Measurements from ENCODE around the gene VWA5B1. TPM values are rescaled to one million over a fixed set of nuclear protein-coding genes. Genes with fewer than 3 reads are reported as not detected.

VWA5B1 gene
- total RNA-seq, 2 experiments from 2014 or later, result not detected

DNA sequence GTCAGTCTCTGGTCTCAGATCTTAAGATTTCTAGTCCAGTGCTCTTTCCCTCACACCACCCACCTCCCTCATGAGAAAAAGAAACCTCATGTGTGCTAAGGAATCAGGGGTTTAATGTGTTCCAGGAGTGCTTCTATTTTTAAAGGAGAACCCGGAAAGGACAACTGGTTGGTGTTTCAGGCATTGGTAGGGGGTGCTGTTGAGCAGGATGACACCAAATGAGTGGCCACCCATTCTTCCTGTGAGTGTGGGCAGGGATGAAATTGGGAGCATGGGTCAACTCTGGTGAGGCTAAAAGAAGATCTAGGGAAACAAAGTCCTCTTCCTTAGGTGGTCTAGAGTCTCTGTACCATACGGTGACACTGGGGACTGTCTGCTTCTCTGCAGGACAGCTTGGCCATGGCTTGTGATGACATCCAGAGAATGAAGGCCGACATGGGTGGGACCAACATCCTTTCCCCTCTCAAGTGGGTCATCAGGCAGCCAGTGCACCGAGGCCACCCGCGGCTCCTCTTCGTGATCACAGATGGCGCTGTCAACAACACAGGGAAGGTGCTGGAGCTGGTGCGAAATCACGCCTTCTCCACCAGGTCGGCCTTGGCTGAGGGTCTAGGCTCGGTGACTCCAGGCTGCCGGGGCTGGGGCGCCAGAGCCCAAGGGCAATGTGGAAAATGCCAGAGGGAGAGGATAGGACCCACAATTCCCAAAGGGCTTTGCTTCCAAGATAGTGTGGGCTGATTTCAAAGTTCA lies 39.3 kb downstream of the VWA5B1 start:
- no peak overlapping the region for H3K27ac Mint-ChIP-seq
- peaks cover 20% of the 10 kb centered on the region for H3K27me3 Mint-ChIP-seq
- ChIA-PET CTCF (no interaction called here), POLR2A (no interaction called here)
- no peaks in the 10 kb centered on the region for H3K4me1 Mint-ChIP-seq (ENCODE audit: low read depth)
- intact Hi-C loops (cut with micrococcal nuclease), result no loop called here
- no peaks in the 10 kb centered on the region for H3K36me3 Mint-ChIP-seq
- H3K9me3 Mint-ChIP-seq, result no peaks in the 10 kb centered on the region
- DNase-seq, result no peak
- no peak overlapping the region for H3K4me3 Mint-ChIP-seq

DNA sequence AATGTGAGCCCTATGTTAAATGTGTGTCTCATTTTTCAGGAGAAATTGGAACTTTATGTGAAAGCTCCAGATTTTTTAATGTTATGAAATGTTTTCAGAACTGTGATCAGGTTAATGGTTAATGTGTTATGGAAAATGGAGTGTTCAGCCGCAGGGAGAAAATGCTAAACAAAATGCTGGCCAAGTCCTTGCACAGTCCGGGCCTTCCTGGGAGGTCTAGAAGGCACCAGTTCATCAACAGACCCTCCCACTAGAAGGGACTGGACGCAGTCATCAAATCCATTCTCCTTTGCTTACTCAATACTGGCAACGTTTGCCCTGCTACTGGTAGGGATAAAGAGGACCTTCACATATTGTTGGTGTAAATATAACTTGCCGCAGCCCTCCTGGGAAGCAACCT lies 43.4 kb downstream of the VWA5B1 start:
- no peak overlapping the region for H3K27ac Mint-ChIP-seq
- ChIA-PET CTCF (no interaction called here), POLR2A (no interaction called here)
- H3K27me3 Mint-ChIP-seq, result peaks cover 5% of the 10 kb centered on the region
- H3K4me3 Mint-ChIP-seq, result no peak overlapping the region
- H3K9me3 Mint-ChIP-seq, result no peaks in the 10 kb centered on the region
- H3K4me1 Mint-ChIP-seq (ENCODE audit: low read depth), result no peaks in the 10 kb centered on the region
- no peak for DNase-seq
- no peaks in the 10 kb centered on the region for H3K36me3 Mint-ChIP-seq
- intact Hi-C loops (cut with micrococcal nuclease), result no loop called here

DNA sequence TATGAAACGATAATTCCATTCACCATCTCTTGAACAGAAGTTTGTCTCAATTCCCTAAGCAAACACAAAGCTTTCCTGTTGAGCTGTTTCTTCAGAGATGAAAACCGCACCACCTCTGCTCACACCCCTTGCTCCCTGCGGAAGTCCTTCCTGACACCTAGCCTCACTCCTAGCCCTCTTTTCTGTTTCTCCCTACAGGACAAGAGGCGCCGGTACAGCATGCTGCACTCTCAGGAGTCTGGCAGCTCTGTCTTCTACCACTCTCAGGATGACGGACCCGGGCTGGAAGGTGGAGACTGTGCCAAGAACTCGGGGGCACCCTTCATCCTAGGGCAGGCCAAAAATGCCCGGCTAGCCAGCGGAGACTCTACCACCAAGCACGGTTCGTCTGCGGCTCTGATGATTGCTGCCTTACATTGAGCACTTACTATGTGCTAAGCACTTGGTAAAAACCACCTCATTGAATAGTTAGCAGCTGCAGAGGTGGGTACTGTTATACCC lies 45.5 kb downstream of the VWA5B1 start:
- H3K27me3 Mint-ChIP-seq, result peaks cover 4% of the 10 kb centered on the region
- H3K4me1 Mint-ChIP-seq (ENCODE audit: low read depth), result no peaks in the 10 kb centered on the region
- ChIA-PET POLR2A (no interaction called here), CTCF (no interaction called here)
- no peak overlapping the region for H3K27ac Mint-ChIP-seq
- no peak for DNase-seq
- H3K36me3 Mint-ChIP-seq, result no peaks in the 10 kb centered on the region
- H3K9me3 Mint-ChIP-seq, result no peaks in the 10 kb centered on the region
- intact Hi-C loops (cut with micrococcal nuclease), result no loop called here
- no peak overlapping the region for H3K4me3 Mint-ChIP-seq

DNA sequence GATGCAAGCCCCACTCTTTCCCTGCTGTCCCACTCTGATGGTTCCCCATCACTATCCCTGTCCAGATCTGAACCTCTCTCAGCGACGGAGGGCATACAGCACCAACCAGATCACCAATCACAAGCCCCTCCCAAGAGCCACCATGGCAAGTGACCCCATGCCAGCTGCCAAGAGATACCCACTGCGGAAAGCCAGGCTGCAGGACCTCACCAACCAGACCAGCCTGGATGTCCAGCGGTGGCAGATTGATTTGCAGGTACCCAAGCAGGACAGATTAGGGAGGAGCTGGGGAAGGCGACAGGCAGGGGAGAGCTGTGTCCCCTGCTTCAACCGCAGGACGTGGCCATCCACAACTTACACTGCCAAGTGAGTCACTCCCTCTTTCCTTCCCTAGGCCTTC lies 46.9 kb downstream of the VWA5B1 start:
- Mint-ChIP-seq H3K4me1 (ENCODE audit: low read depth) (no peaks in the 10 kb centered on the region), H3K36me3 (no peaks in the 10 kb centered on the region), H3K4me3 (no peak overlapping the region), H3K27me3 (peaks cover 6% of the 10 kb centered on the region), H3K9me3 (no peaks in the 10 kb centered on the region), H3K27ac (no peak overlapping the region)
- ChIA-PET CTCF (no interaction called here), POLR2A (no interaction called here)
- intact Hi-C loops (cut with micrococcal nuclease), result no loop called here
- DNase-seq, result no peak

DNA sequence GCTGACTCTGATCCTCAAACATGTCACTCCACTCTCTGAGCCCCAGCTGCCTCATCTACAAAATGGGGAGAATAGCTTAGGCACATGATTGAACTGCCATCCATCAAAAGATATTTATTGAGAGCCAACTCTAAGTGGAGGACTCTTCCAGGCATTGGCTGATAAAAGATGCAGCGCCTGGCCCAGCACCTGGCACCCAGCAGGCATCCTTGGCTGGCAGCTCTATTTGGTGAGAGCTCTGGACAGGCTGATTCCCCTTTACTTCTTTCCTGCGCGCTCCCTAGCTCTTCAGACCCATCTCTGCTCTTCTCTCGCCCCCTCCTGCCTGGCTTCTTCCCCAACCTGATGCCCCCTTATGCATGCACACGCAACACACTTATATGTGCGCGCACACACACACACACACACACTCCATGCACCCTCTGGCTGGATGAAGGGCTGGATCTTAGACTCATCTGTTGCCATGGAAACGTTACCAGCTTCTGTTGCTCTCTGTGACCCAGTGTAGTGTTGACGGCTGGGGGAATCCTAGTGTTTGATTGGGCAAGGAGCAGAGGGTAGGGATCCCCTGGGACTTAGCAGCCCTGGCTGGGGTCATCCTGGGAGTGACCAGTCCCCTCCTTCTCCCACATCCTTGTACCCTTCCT lies 49.3 kb downstream of the VWA5B1 start:
- no peak overlapping the region for H3K4me3 Mint-ChIP-seq

DNA sequence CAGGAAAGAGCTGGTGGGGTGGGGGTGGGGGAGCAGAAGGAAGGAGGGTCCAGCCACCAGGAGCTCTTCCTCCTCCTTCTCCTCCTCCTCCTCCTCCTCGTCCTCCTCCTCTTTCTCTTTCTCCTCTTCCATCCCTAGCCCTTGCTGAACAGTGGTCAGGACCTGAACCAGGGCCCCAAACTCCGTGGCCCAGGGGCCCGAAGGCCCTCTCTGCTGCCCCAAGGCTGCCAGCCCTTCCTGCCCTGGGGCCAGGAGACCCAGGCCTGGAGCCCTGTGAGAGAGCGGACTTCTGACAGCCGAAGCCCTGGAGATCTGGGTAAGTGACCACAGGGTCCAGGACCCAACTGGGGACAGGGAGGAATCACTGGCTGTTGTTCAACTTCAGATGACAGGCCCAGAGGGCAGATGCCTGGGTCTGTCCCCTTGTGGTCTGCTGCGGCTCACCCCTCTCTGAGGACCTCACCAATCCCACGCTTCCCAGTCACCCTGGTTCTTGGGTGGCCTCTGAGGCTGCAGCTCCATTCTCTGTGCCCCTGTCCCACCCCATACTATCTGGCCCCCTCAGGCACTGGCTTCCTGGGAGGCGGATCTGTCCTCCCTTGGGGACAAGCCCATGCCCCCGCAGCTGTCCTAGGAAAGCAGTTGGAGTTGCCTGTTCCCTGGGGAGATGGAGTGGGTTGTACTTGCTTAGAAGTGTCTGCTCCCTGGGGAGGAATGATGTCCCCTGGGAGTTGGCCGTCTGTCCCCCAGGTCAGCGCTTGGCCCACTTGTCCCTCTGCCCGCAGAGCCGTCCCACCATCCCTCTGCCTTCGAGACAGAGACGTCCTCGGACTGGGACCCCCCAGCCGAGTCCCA lies 51.8 kb downstream of the VWA5B1 start:
- intact Hi-C loops (cut with micrococcal nuclease), result no loop called here
- peaks cover 31% of the 10 kb centered on the region for H3K27me3 Mint-ChIP-seq
- no peak overlapping the region for H3K4me3 Mint-ChIP-seq
- CTCF ChIA-PET, result no interaction called here
- peaks cover 2% of the 10 kb centered on the region for H3K4me1 Mint-ChIP-seq (ENCODE audit: low read depth)
- peaks cover 7% of the 10 kb centered on the region for H3K9me3 Mint-ChIP-seq
- H3K36me3 Mint-ChIP-seq, result no peaks in the 10 kb centered on the region
- POLR2A ChIA-PET, result no interaction called here
- H3K27ac Mint-ChIP-seq, result no peak overlapping the region
- no peak for DNase-seq

More for the DNA sequence above, 49.3 kb downstream of the VWA5B1 start:
- intact Hi-C loops (cut with micrococcal nuclease), result no loop called here
- H3K9me3 Mint-ChIP-seq, result no peaks in the 10 kb centered on the region
- POLR2A ChIA-PET, result no interaction called here
- peaks cover 2% of the 10 kb centered on the region for H3K4me1 Mint-ChIP-seq (ENCODE audit: low read depth)
- H3K27ac Mint-ChIP-seq, result no peak overlapping the region
- peaks cover 19% of the 10 kb centered on the region for H3K27me3 Mint-ChIP-seq
- H3K36me3 Mint-ChIP-seq, result no peaks in the 10 kb centered on the region
- DNase-seq, result no peak
- CTCF ChIA-PET, result no interaction called here

DNA sequence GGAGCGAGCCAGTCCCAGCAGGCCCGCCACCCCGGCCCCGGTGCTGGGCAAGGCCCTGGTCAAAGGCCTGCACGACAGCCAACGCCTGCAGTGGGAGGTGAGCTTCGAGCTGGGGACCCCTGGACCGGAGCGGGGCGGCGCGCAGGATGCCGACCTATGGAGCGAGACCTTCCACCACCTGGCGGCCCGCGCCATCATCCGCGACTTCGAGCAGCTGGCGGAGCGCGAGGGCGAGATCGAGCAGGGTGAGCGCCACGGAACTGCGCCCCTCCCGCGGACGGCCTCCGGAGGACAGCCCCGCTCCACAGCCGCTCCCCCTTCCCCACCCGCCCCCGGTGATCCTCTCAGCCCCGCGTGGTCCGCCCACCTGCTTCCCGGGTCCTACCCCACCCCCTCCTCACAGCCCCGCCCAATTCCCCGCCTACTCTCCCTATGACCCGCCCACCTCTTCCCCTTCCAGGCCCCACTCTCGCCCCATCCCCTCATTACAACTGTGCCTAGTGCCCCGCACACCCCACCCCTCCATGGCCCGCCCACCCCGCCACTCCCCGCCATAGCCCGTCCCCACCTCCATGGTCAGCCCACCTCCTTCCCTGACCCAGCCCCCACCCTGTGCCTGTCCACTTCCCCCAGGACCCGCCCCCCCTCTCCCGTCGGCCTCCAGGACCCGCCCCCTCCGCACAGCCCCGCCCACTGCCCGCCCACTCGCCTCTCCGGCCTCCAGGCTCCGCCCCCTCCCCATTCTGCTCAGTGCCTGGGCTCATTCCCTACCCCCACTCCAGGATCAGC lies 52.7 kb downstream of the VWA5B1 start:
- DNase-seq, result peak; percentile 58
- intact Hi-C loops (cut with micrococcal nuclease), result no loop called here
- ChIA-PET CTCF (interaction anchor here (1.0 kb wide), 1 partner anchor 19 kb away, joined by 4 read pairs; no protein-coding TSS in a partner anchor), POLR2A (no interaction called here)
- H3K27ac Mint-ChIP-seq, result no peak overlapping the region
- no peaks in the 10 kb centered on the region for H3K36me3 Mint-ChIP-seq
- H3K4me1 Mint-ChIP-seq (ENCODE audit: low read depth), result peaks cover 2% of the 10 kb centered on the region
- H3K9me3 Mint-ChIP-seq, result peaks cover 7% of the 10 kb centered on the region
- peaks cover 30% of the 10 kb centered on the region for H3K27me3 Mint-ChIP-seq
- no peak overlapping the region for H3K4me3 Mint-ChIP-seq

DNA sequence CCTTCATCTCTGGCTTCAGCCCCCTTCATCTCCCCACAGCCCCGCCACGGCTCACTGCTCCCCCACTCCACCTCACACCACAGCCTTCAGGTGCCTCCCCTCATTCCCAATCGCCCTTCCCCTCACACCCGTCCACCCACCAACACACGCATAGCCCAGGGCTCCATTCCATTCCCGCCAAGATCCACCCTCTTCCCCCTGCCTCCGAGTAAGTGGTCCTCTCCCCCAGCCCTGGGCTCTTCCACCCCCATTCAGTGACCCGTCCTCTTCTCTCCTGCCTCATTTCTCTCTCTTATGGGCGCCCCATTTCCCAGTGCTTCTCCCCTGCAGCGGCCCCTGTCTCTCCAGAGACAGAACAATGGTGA lies 53.2 kb downstream of the VWA5B1 start:
- H3K36me3 Mint-ChIP-seq, result no peaks in the 10 kb centered on the region
- intact Hi-C loops (cut with micrococcal nuclease), result no loop called here
- H3K27ac Mint-ChIP-seq, result no peak overlapping the region
- H3K9me3 Mint-ChIP-seq, result peaks cover 7% of the 10 kb centered on the region
- POLR2A ChIA-PET, result no interaction called here
- H3K27me3 Mint-ChIP-seq, result peaks cover 30% of the 10 kb centered on the region
- no peak for DNase-seq
- H3K4me1 Mint-ChIP-seq (ENCODE audit: low read depth), result peaks cover 2% of the 10 kb centered on the region
- H3K4me3 Mint-ChIP-seq, result no peak overlapping the region
- CTCF ChIA-PET, result interaction anchor here (1.0 kb wide), 1 partner anchor 18 kb away, joined by 4 read pairs; no protein-coding TSS in a partner anchor

DNA sequence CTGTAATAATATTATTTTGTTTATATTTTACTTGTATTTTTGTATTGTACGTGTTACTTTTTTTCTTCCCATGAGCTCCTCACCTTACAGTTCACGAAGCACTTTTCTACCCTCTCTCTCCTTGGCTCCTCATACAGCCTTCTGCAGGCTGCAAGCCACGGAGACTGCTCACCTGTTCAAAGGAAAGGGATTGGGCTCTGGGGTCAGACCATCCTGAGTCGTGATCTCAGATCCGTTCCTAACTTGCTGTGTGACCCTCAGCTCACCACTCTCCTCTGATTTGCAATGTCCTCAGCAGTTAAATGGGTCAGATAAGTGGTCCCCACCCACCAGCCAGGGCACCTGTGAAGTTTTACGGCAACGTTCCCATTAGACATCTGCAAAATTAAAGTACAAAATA lies 54.1 kb downstream of the VWA5B1 start:
- no peak overlapping the region for H3K4me3 Mint-ChIP-seq
- CTCF ChIA-PET, result interaction anchor here (1.0 kb wide), 1 partner anchor 17 kb away, joined by 4 read pairs; no protein-coding TSS in a partner anchor
- POLR2A ChIA-PET, result no interaction called here
- H3K9me3 Mint-ChIP-seq, result peaks cover 7% of the 10 kb centered on the region
- no peak overlapping the region for H3K27ac Mint-ChIP-seq
- intact Hi-C loops (cut with micrococcal nuclease), result no loop called here
- H3K36me3 Mint-ChIP-seq, result no peaks in the 10 kb centered on the region
- H3K4me1 Mint-ChIP-seq (ENCODE audit: low read depth), result peaks cover 2% of the 10 kb centered on the region
- H3K27me3 Mint-ChIP-seq, result peaks cover 30% of the 10 kb centered on the region
- DNase-seq, result no peak

DNA sequence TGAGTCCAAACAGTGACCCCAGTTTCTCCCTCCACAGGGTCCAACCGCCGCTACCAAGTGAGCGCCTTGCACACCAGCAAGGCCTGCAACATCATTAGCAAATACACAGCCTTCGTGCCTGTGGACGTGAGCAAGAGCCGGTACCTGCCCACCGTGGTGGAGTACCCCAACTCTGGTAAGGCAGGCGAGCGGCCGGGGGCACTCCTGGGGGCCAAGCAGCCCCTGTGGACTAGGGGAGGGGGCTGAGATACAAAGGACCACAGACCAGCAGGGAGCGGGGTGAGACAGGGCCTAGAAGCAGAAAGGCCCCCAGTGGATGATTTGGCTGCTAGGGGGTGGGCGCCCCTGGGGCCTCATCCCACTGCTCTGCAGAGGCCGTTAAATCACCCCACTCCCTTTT lies 54.7 kb downstream of the VWA5B1 start:
- no peak overlapping the region for H3K4me3 Mint-ChIP-seq
- peaks cover 7% of the 10 kb centered on the region for H3K9me3 Mint-ChIP-seq
- ChIA-PET POLR2A (no interaction called here), CTCF (no interaction called here)
- no peaks in the 10 kb centered on the region for H3K36me3 Mint-ChIP-seq
- peaks cover 2% of the 10 kb centered on the region for H3K4me1 Mint-ChIP-seq (ENCODE audit: low read depth)
- H3K27ac Mint-ChIP-seq, result no peak overlapping the region
- no peak for DNase-seq
- intact Hi-C loops (cut with micrococcal nuclease), result no loop called here
- H3K27me3 Mint-ChIP-seq, result peaks cover 30% of the 10 kb centered on the region

DNA sequence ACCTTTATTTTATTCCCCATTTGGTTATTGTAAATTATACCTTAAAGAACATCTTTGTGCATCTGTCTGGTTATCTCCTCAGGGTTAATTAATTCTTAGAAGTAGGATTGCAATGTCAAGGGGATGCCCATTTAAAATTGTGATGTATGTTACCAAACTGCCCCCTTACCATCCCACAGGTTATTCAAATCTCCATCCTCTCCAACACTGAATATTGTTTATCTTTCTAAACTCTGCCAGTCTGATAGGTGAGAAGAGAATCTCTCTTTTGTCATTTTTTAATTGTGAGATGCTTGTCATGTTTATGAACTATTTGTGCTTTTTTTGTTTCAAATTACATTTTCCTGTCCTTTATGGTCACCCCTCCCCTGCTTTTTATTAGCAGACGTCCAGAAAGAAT lies 55.8 kb downstream of the VWA5B1 start:
- H3K9me3 Mint-ChIP-seq, result peaks cover 7% of the 10 kb centered on the region
- no peak overlapping the region for H3K27ac Mint-ChIP-seq
- intact Hi-C loops (cut with micrococcal nuclease), result no loop called here
- H3K4me3 Mint-ChIP-seq, result no peak overlapping the region
- DNase-seq, result no peak
- ChIA-PET POLR2A (no interaction called here), CTCF (no interaction called here)
- H3K36me3 Mint-ChIP-seq, result no peaks in the 10 kb centered on the region
- peaks cover 30% of the 10 kb centered on the region for H3K27me3 Mint-ChIP-seq
- peaks cover 2% of the 10 kb centered on the region for H3K4me1 Mint-ChIP-seq (ENCODE audit: low read depth)

DNA sequence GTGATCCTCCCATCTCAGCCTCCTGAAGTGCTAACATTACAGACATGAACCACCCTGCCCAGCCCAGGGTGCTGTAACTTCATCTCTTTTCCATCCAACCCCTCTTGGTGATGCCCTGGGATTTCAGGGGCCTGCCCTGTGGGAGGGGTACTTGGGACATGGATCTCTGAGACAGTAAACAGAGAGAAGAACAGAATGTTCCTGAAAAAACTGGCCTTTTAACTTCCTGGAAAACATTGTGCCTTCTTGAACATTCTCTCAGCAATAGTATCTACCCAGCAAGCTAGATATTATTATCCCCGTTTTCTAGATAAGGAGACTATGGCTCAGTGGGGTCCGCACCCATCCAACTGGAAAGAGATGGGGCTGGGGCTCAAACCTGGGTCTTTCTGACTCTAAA lies 57.0 kb downstream of the VWA5B1 start:
- intact Hi-C loops (cut with micrococcal nuclease), result no loop called here
- ChIA-PET CTCF (interaction anchor here (1.8 kb wide), 1 partner anchor 14 kb away, joined by 5 read pairs; no protein-coding TSS in a partner anchor), POLR2A (no interaction called here)
- H3K4me3 Mint-ChIP-seq, result no peak overlapping the region
- H3K27me3 Mint-ChIP-seq, result peaks cover 26% of the 10 kb centered on the region
- peaks cover 2% of the 10 kb centered on the region for H3K4me1 Mint-ChIP-seq (ENCODE audit: low read depth)
- no peak overlapping the region for H3K27ac Mint-ChIP-seq
- no peak for DNase-seq
- no peaks in the 10 kb centered on the region for H3K36me3 Mint-ChIP-seq
- H3K9me3 Mint-ChIP-seq, result peaks cover 7% of the 10 kb centered on the region
